ENCODE results near the gene TRIM50.

DNA sequence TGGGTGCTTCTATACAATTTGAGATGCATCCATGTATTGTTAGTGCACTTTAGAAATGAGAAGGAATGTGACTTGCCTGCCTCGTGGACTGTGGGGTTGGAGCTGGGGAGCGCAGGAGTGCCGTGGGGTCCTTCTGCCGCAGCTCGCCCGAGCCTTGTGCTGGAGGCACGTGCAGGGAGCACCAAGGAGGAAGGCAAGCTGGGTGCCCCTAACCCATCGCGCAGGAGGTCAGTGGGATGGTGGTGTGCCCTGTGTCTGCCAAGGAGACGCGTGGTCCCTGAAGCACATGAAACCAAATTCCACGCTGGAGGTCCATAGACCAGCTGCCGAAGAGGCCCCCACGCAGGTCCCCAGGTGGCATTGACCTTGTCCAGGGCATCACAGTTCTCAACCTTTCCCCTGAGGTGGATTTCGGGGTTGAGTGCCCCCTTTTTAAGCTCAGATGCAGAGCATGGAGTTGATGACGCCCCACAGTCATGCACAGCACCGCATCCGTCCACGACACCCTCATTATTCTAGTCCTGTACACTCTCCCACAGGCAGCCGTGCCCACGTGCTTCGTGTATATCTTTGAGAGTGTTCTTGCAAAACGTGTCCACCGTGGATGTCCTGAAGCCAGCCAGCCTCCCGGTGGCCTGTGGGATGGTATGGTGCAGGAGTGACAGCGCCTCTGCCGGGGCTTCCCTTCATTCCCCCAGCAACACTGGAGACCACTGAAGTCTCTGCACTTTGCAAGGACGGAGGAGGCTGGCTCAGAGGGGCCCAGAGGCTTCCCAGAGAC, 35.5 kb upstream of the TRIM50 start:
- no peak for TF ChIP-seq FOXK2 (IDR thresholded peaks at IDR 0.05)
- no peak for TF ChIP-seq ARNT (IDR thresholded peaks at IDR 0.05)
- TF ChIP-seq SP1 (IDR thresholded peaks at IDR 0.05) = no peak
- no peak for TF ChIP-seq LEF1 (IDR thresholded peaks at IDR 0.05; ENCODE audit: borderline replicate concordance)
- TF ChIP-seq BHLHE40 (IDR thresholded peaks at IDR 0.05; ENCODE audit: borderline replicate concordance) = no peak
- TF ChIP-seq FOXM1 (IDR thresholded peaks at IDR 0.05; ENCODE audit: borderline replicate concordance) = no peak
- no peak for TF ChIP-seq FOXA1 (IDR thresholded peaks at IDR 0.05)
- TF ChIP-seq SUZ12 (IDR thresholded peaks at IDR 0.05) = no peak
- TF ChIP-seq CTBP1 (IDR thresholded peaks at IDR 0.05; ENCODE audit: borderline replicate concordance) = no peak
- TF ChIP-seq ELF4 (IDR thresholded peaks at IDR 0.05) = no peak
- TF ChIP-seq L3MBTL2 (conservative IDR thresholded peaks at IDR 0.05) = no peak
- TF ChIP-seq TARDBP (IDR thresholded peaks at IDR 0.05) = no peak
